Islet of Langerhans (tissue), 1 donor: ENCODE data around the gene SMARCA1.

Experiments
- FAIRE-seq: peaks from one replicate; lab custom pipeline; 2011; peaks lifted over from hg19 to GRCh38; lab: Jason Lieb, UNC

The SMARCA1 gene

GRCh38 chrX:129525896-129526295 is 2.6 kb upstream of the SMARCA1 start:
- FAIRE-seq, result no peak

- peak; percentile 79 for FAIRE-seq
Observed at GRCh38 chrX:129525162-129525561, 1.9 kb upstream of the SMARCA1 start.

GRCh38 chrX:129524250-129524850 is 1.1 kb upstream of the SMARCA1 start:
- no peak for FAIRE-seq

GRCh38 chrX:129522184-129523078 is 859 bp downstream of the SMARCA1 start:
- FAIRE-seq, result no peak

GRCh38 chrX:129520151-129520550 is 3.1 kb downstream of the SMARCA1 start:
- no peak for FAIRE-seq

- peak; percentile 89 for FAIRE-seq
Observed at GRCh38 chrX:129516402-129516801, 6.9 kb downstream of the SMARCA1 start.

GRCh38 chrX:129512409-129512808 is 10.9 kb downstream of the SMARCA1 start:
- FAIRE-seq, result peak; percentile 56

GRCh38 chrX:129511689-129512088 is 11.6 kb downstream of the SMARCA1 start:
- peak; percentile 61 for FAIRE-seq

- peak; percentile 84 for FAIRE-seq
Observed at GRCh38 chrX:129510331-129510730, 13.0 kb downstream of the SMARCA1 start.

- no peak for FAIRE-seq
Observed at GRCh38 chrX:129497146-129497843, 26.0 kb downstream of the SMARCA1 start.

- FAIRE-seq, result no peak
Observed at GRCh38 chrX:129496625-129497024, 26.7 kb downstream of the SMARCA1 start.

GRCh38 chrX:129495900-129496299 is 27.4 kb downstream of the SMARCA1 start:
- FAIRE-seq, result no peak

- FAIRE-seq, result no peak
Observed at GRCh38 chrX:129494887-129495286, 28.4 kb downstream of the SMARCA1 start.

GRCh38 chrX:129493643-129494042 is 29.6 kb downstream of the SMARCA1 start:
- no peak for FAIRE-seq

- no peak for FAIRE-seq
Observed at GRCh38 chrX:129490330-129490729, 33.0 kb downstream of the SMARCA1 start.

- no peak for FAIRE-seq
Observed at GRCh38 chrX:129488359-129488758, 34.9 kb downstream of the SMARCA1 start.

- FAIRE-seq, result no peak
Observed at GRCh38 chrX:129480889-129481288, 42.4 kb downstream of the SMARCA1 start.

- FAIRE-seq, result no peak
Observed at GRCh38 chrX:129478516-129478915, 44.8 kb downstream of the SMARCA1 start.

GRCh38 chrX:129472116-129472515 is 51.2 kb downstream of the SMARCA1 start:
- no peak for FAIRE-seq

GRCh38 chrX:129462707-129463106 is 60.6 kb downstream of the SMARCA1 start:
- peak; percentile 76 for FAIRE-seq

GRCh38 chrX:129461801-129462456 is 61.4 kb downstream of the SMARCA1 start:
- FAIRE-seq, result no peak

GRCh38 chrX:129452523-129452922 is 70.8 kb downstream of the SMARCA1 start:
- no peak for FAIRE-seq

- FAIRE-seq, result no peak
Observed at GRCh38 chrX:129450123-129450522, 73.2 kb downstream of the SMARCA1 start.
